HepG2 (cell line): ENCODE measurements around the gene SNRNP25. TPM values are rescaled to one million over a fixed set of nuclear protein-coding genes. Genes with fewer than 3 reads are reported as not detected.
A peak's percentile ranks its signal among the peaks of the same experiment; 100 is the strongest.

Experiments used
- AGO2 ChIP-seq: fragments of 200-400 bp; formaldehyde crosslinking; optimal IDR thresholded peaks from 2 replicates; pipeline ENCODE3; 2017; ENCODE audit warnings: mild to moderate bottlenecking, low read depth, low read length, moderate library complexity
- ASH2L ChIP-seq: fragments of 300-600, 200-600 bp; sonication (generic); IDR thresholded peaks from 2 replicates; pipeline ENCODE4 v1.7.0; 2017; ENCODE audit warnings: low read depth, mild to moderate bottlenecking, moderate library complexity, mixed read lengths, low read length; ENCODE audit not compliant: insufficient read length
- CEBPG ChIP-seq: IDR thresholded peaks from 2 replicates; pipeline ENCODE4 v1.6.1; 2016
- ELF4 ChIP-seq: sonication (generic); formaldehyde crosslinking; IDR thresholded peaks from 2 replicates; pipeline ENCODE4 v1.5.0; 2020; ENCODE audit warnings: missing genetic modification reagents, mild to moderate bottlenecking, moderate library complexity, borderline replicate concordance
- KAT8 ChIP-seq: IDR thresholded peaks from 2 replicates; pipeline ENCODE4 v1.6.1; 2016; ENCODE audit warnings: missing genetic modification reagents, missing compliant biosample characterization
- LCORL ChIP-seq, 2 experiments: fragments of 450-650 bp in 1 of 2; sonication (generic) in 1 of 2; formaldehyde crosslinking in 1 of 2; IDR thresholded peaks; 2 replicates each; pipeline versions ENCODE4 v1.5.0 to v1.6.1; 2017 to 2020; ENCODE audit warnings: antibody characterized with exemption in 1 of 2, missing genetic modification reagents in 1 of 2
- MAX ChIP-seq: IDR thresholded peaks from 2 replicates; pipeline ENCODE4 v1.6.1; 2012; ENCODE audit warnings: inconsistent platforms
- MXD4 ChIP-seq: IDR thresholded peaks from 2 replicates; pipeline ENCODE4 v1.6.1; 2016; ENCODE audit warnings: mild to moderate bottlenecking, missing biosample characterization, missing genetic modification reagents
- PCBP2 ChIP-seq: fragments of 200-400 bp; formaldehyde crosslinking; optimal IDR thresholded peaks from 2 replicates; pipeline ENCODE3; 2018; ENCODE audit warnings: low read length, low read depth; ENCODE audit not compliant: poor library complexity, severe bottlenecking
- SUZ12 ChIP-seq: fragments of 150-350 bp; IDR thresholded peaks from 2 replicates; pipeline ENCODE4 v1.6.1; 2014; ENCODE audit warnings: low read depth, low read length
- THRA ChIP-seq: sonication (generic); formaldehyde crosslinking; IDR thresholded peaks from 2 replicates; pipeline ENCODE4 v1.4.0; 2020; ENCODE audit warnings: missing genetic modification reagents, borderline replicate concordance
- ZBED4 ChIP-seq: sonication (generic); formaldehyde crosslinking; IDR thresholded peaks from 2 replicates; pipeline ENCODE4 v1.4.0; 2020; ENCODE audit warnings: missing genetic modification reagents, borderline replicate concordance
- ZNF17 ChIP-seq: sonication (generic); formaldehyde crosslinking; IDR thresholded peaks from 2 replicates; pipeline ENCODE4 v1.5.0; 2020; ENCODE audit warnings: mild to moderate bottlenecking, missing genetic modification reagents
- ZNF3 ChIP-seq: IDR thresholded peaks from 2 replicates; pipeline ENCODE4 v1.7.0; 2017; ENCODE audit warnings: inconsistent platforms
- ZNF333 ChIP-seq: sonication (generic); formaldehyde crosslinking; IDR thresholded peaks from 2 replicates; pipeline ENCODE4 v1.4.0; 2020; ENCODE audit warnings: mild to moderate bottlenecking, missing genetic modification reagents, borderline replicate concordance
- ZNF34 ChIP-seq: sonication (generic); formaldehyde crosslinking; IDR thresholded peaks from 2 replicates; pipeline ENCODE4 v1.4.0; 2020; ENCODE audit warnings: mild to moderate bottlenecking, missing genetic modification reagents, borderline replicate concordance
- ZNF432 ChIP-seq: sonication (generic); formaldehyde crosslinking; IDR thresholded peaks from 2 replicates; pipeline ENCODE4 v1.5.0; 2020; ENCODE audit warnings: missing genetic modification reagents, mild to moderate bottlenecking, borderline replicate concordance
- ZSCAN21 ChIP-seq: sonication (generic); formaldehyde crosslinking; IDR thresholded peaks from 2 replicates; pipeline ENCODE4 v1.8.0; 2022; ENCODE audit warnings: mild to moderate bottlenecking, missing genetic modification reagents, moderate library complexity, borderline replicate concordance
- polyA plus RNA-seq, 8 experiments: library from polyadenylated mRNA; depleted of rRNA in 3 of 8; stranded (reverse) in 7 of 8; unstranded in 1 of 8; fragments of >200 nt; fragmentation: Illumina TruSeq in 4 of 8; extraction: Trizol in 4 of 8; gene quantifications; 2 replicates each; pipeline versions ENCODE4 v1.2.1 to v1.2.3, GENCODE V29; 2011 to 2016; ENCODE audit warnings: low read depth in 4 of 8, missing spikeins in 1 of 8, mixed read lengths in 1 of 8; ENCODE audit not compliant: insufficient read depth in 1 of 8
- total RNA-seq, 5 experiments: library from RNA; depleted of rRNA; stranded (reverse); fragments of >200 nt; fragmentation: Illumina TruSeq; extraction: Trizol; gene quantifications; 2 replicates each; pipeline ENCODE4 v1.2.3, GENCODE V29; 2016; ENCODE audit warnings: low read depth in 1 of 5
- TF ChIP-seq, protein P1 (sequence below): IDR thresholded peaks from 2 replicates; pipeline ENCODE4 v1.6.1; 2016; ENCODE audit warnings: low read depth, missing genetic modification reagents, missing compliant biosample characterization

Gene SNRNP25
- total and polyA plus RNA-seq, 2 of the 13 experiments (the other 11 are each of a cell fraction or from before 2014, with no cell fraction given): 34.1 to 97.4 TPM

DNA sequence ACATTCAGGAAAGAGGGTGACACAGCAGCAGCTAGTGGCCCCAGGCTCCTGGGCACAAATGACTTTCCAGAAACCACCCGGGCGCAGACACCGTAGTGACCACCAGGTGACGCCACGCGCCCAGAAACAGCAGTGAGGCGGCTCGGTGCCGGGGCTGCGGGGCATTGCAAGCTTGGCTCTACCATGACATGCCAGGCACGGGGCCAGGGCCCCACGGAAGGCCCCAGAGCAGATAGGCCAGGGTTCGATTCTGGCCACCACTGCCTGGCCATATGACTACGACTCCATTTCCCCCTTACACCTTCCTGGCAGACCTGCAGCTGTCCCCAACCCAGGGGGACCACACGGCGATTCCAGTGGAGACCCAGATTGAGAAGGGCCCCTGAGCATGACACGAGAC is 12.1 kb downstream of the SNRNP25 start (continued):
- TF ChIP-seq THRA (CRISPR knock-in tag): no peak
- TF ChIP-seq SUZ12: no peak
- TF ChIP-seq ZBED4: peak; percentile 56; the same call in 1 of the 2 replicates
- TF ChIP-seq CEBPG (CRISPR knock-in tag): 0 out of 2 replicates have a peak, but pooled peaks have one; percentile 28
- TF ChIP-seq ZNF17 (CRISPR knock-in tag): no peak
- no peak for TF ChIP-seq ZNF34 (CRISPR knock-in tag)
- 0 out of 2 replicates have a peak, but pooled peaks have one; percentile 11 for TF ChIP-seq MAX
- TF ChIP-seq ZSCAN21 (CRISPR knock-in tag): peak; percentile 27; the same call in 1 of the 2 replicates
- TF ChIP-seq PCBP2: no peak
- TF ChIP-seq ELF4 (CRISPR knock-in tag): no peak
- TF ChIP-seq ASH2L: no peak
- TF ChIP-seq, protein P1, sequence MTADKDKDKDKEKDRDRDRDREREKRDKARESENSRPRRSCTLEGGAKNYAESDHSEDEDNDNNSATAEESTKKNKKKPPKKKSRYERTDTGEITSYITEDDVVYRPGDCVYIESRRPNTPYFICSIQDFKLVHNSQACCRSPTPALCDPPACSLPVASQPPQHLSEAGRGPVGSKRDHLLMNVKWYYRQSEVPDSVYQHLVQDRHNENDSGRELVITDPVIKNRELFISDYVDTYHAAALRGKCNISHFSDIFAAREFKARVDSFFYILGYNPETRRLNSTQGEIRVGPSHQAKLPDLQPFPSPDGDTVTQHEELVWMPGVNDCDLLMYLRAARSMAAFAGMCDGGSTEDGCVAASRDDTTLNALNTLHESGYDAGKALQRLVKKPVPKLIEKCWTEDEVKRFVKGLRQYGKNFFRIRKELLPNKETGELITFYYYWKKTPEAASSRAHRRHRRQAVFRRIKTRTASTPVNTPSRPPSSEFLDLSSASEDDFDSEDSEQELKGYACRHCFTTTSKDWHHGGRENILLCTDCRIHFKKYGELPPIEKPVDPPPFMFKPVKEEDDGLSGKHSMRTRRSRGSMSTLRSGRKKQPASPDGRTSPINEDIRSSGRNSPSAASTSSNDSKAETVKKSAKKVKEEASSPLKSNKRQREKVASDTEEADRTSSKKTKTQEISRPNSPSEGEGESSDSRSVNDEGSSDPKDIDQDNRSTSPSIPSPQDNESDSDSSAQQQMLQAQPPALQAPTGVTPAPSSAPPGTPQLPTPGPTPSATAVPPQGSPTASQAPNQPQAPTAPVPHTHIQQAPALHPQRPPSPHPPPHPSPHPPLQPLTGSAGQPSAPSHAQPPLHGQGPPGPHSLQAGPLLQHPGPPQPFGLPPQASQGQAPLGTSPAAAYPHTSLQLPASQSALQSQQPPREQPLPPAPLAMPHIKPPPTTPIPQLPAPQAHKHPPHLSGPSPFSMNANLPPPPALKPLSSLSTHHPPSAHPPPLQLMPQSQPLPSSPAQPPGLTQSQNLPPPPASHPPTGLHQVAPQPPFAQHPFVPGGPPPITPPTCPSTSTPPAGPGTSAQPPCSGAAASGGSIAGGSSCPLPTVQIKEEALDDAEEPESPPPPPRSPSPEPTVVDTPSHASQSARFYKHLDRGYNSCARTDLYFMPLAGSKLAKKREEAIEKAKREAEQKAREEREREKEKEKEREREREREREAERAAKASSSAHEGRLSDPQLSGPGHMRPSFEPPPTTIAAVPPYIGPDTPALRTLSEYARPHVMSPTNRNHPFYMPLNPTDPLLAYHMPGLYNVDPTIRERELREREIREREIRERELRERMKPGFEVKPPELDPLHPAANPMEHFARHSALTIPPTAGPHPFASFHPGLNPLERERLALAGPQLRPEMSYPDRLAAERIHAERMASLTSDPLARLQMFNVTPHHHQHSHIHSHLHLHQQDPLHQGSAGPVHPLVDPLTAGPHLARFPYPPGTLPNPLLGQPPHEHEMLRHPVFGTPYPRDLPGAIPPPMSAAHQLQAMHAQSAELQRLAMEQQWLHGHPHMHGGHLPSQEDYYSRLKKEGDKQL (CRISPR knock-in tag): no peak
- TF ChIP-seq MXD4 (CRISPR knock-in tag): peak; percentile 37; the same call in 1 of the 2 replicates
- TF ChIP-seq KAT8 (CRISPR knock-in tag): no peak; the same call in 1 of the 2 replicates
- no peak for TF ChIP-seq LCORL (IDR thresholded peaks at IDR 0.05)
- TF ChIP-seq LCORL (CRISPR knock-in tag; IDR thresholded peaks at IDR 0.05): peak; percentile 57; the same call in 1 of the 2 replicates
- TF ChIP-seq AGO2: peak; percentile 34
- TF ChIP-seq ZNF333 (CRISPR knock-in tag): no peak
- no peak for TF ChIP-seq ZNF432
- no peak for TF ChIP-seq ZNF3 (CRISPR knock-in tag)
